Pancreas (tissue), 10 donors: ENCODE results near the gene MRPL44. TPM values are rescaled to one million over a fixed set of nuclear protein-coding genes. Genes with fewer than 3 reads are reported as not detected.

ENCODE experiments used
- ATAC-seq, 4 donors: fragments of 200-7000 bp; cut with Tn5 transposase; one replicate each; pipeline versions ENCODE4 v1.8.0 to v1.9.1; 2020; ENCODE audit warnings: mild to moderate bottlenecking in 4 of 4, moderate library complexity in 4 of 4
- DNase-seq, 6 donors: peaks; one replicate each; pipeline ENCODE4 v3.0.0-alpha.2; 2020
- FAIRE-seq: peaks from 2 replicates; lab custom pipeline; 2012; peaks lifted over from hg19 to GRCh38; lab: Jason Lieb, UNC
- H3K27ac ChIP-seq, 4 donors: fragments of 200-600 bp; sonication (generic); 1 replicate in 3 of 4; 2 replicates in 1 of 4; pipeline versions ENCODE4 v1.5.0 to v1.8.0; 2020
- H3K27me3 ChIP-seq, 4 donors: fragments of 200-600 bp; one replicate each; pipeline ENCODE4 v1.8.0; 2021
- H3K36me3 ChIP-seq, 3 donors: fragments of 200-600 bp; sonication (generic) in 1 of 3; one replicate each; pipeline versions ENCODE4 v1.5.0 to v1.8.0; 2020 to 2021
- H3K4me1 ChIP-seq, 3 donors: fragments of 200-600 bp; one replicate each; pipeline ENCODE4 v1.8.0; 2021
- H3K4me3 ChIP-seq, 4 donors: fragments of 200-600 bp; sonication (generic) in 2 of 4; one replicate each; pipeline versions ENCODE4 v1.5.0 to v1.8.0; 2020 to 2021
- H3K9me3 ChIP-seq, 4 donors: fragments of 200-600 bp; one replicate each; pipeline ENCODE4 v1.8.0; 2021
- CTCF ChIP-seq, 4 donors: fragments of 200-600 bp; sonication (generic) in 3 of 4; IDR thresholded peaks; one replicate each; pipeline versions ENCODE4 v1.5.0 to v1.8.0; 2021; ENCODE audit warnings: antibody characterized with exemption in 4 of 4
- WGBS, 2 donors: extraction: QIAGEN DNeasy Blood & Tissue Kit; methylation state at CpG; one replicate each; pipeline ENCODE4 v1.1.7; 2013; 5-methylcytosine and 5-hydroxymethylcytosine counted together
- intact Hi-C, 3 donors: fragments of 100-400 bp; cut with DNase I; formaldehyde crosslinking; loops; one replicate each; pipeline versions ENCODE4 v1.11.1 to v1.14.2; 2022
- polyA plus RNA-seq, 2 donors: library from polyadenylated mRNA; stranded (reverse); fragments of 200-250 nt; gene quantifications; one replicate each; pipeline ENCODE4 v1.2.3, GENCODE V29; 2013
- total RNA-seq, 6 donors: library from RNA; stranded (reverse); fragmentation: NEBNext Ultra II Directional in 4 of 6; extraction: Animal tissue kit (Norgen Biotek cat#: 25700) in 4 of 6; gene quantifications; one replicate each; pipeline versions ENCODE4 v1.2.1 to v1.2.4, GENCODE V29; 2021 to 2023
- donor health status: healthy with polysubstance abuse.
- donor health status: DM: no; HTN: no; CAD: no; lungs with moderate emphysema.
- donor health status: DM: no; HTN: no; CAD: no.
- donor health status: control.
- donor health status: control.
- donor health status: Bipolar disorder and iron deficiency.
- donor health status: DM: yes; HTN: yes; CAD: no.
- donor health status: DM: no; HTN: no; CAD: no.
- donor health status: DM: no; HTN: no; CAD: no.
- donor health status: DM: yes; HTN: yes; CAD: no.

MRPL44 gene
- total and polyA plus RNA-seq, 8 donors: 5.9 to 12.7 (median 9.6) TPM

- Histone ChIP-seq H3K27ac (no peak overlapping the region), H3K4me3 (no peak overlapping the region), H3K27me3 (no peaks in the 10 kb centered on the region), H3K4me1 (peaks cover 0 to 5% (median 0%) of the 10 kb centered on the region in 3 donors), H3K36me3 (peaks cover 0 to 4% (median 0%) of the 10 kb centered on the region in 3 donors), H3K9me3 (no peaks in the 10 kb centered on the region)
- intact Hi-C loops: no loop called here
- FAIRE-seq (no peak), ATAC-seq (no peak), DNase-seq (no peak)
- no peak for TF ChIP-seq CTCF (IDR thresholded peaks at IDR 0.05)
Measured at GRCh38 chr2:223921204-223921603, 36.1 kb upstream of the MRPL44 start.

- WGBS, 2 donors: 37 to 48% methylated on average over 3 of the region's 3 CpGs
- H3K27me3 ChIP-seq: no peaks in the 10 kb centered on the region
- FAIRE-seq: no peak
Measured at GRCh38 chr2:223922308-223922707, 35.0 kb upstream of the MRPL44 start.

GRCh38 chr2:223923976-223924375, 33.3 kb upstream of the MRPL44 start:
- no peak overlapping the region for H3K27ac ChIP-seq
- no peaks in the 10 kb centered on the region for H3K36me3 ChIP-seq
- intact Hi-C loops: no loop called here
- H3K4me1 ChIP-seq: peaks cover 0 to 5% (median 0%) of the 10 kb centered on the region in 3 donors
- ATAC-seq (no peak), FAIRE-seq (no peak), DNase-seq (no peak)
- H3K4me3 ChIP-seq: no peak overlapping the region
- WGBS, 2 donors: 89 to 94% methylated on average over 2 of the region's 2 CpGs
- H3K9me3 ChIP-seq: no peaks in the 10 kb centered on the region
- TF ChIP-seq CTCF (IDR thresholded peaks at IDR 0.05): no peak
- H3K27me3 ChIP-seq: no peaks in the 10 kb centered on the region

More at GRCh38 chr2:223922308-223922707, 35.0 kb upstream of the MRPL44 start:
- ATAC-seq (peak in 2 of 4 donors; percentile 46 to 54), DNase-seq (no peak)
- no peaks in the 10 kb centered on the region for H3K9me3 ChIP-seq
- H3K27ac ChIP-seq: no peak overlapping the region
- H3K4me1 ChIP-seq: peaks cover 0 to 5% (median 0%) of the 10 kb centered on the region in 3 donors
- intact Hi-C loops: no loop called here
- no peak for TF ChIP-seq CTCF (IDR thresholded peaks at IDR 0.05)
- H3K4me3 ChIP-seq: no peak overlapping the region
- peaks cover 0 to 1% (median 0%) of the 10 kb centered on the region in 3 donors for H3K36me3 ChIP-seq

- H3K36me3 ChIP-seq: no peaks in the 10 kb centered on the region
- H3K27me3 ChIP-seq: no peaks in the 10 kb centered on the region
- H3K27ac ChIP-seq: no peak overlapping the region
- intact Hi-C loops: no loop called here
- FAIRE-seq (no peak), DNase-seq (no peak), ATAC-seq (no peak)
- H3K9me3 ChIP-seq: no peaks in the 10 kb centered on the region
- H3K4me1 ChIP-seq: peaks cover 0 to 12% (median 7%) of the 10 kb centered on the region in 3 donors
- no peak for TF ChIP-seq CTCF (IDR thresholded peaks at IDR 0.05)
- no peak overlapping the region for H3K4me3 ChIP-seq
- WGBS, 2 donors: 96 to 100% methylated on average over 3 of the region's 3 CpGs
Measured at GRCh38 chr2:223925106-223925505, 32.2 kb upstream of the MRPL44 start.

- intact Hi-C loops: no loop called here
- no peaks in the 10 kb centered on the region for H3K9me3 ChIP-seq
- TF ChIP-seq CTCF (IDR thresholded peaks at IDR 0.05): no peak
- ATAC-seq (no peak), DNase-seq (no peak), FAIRE-seq (no peak)
- H3K4me3 ChIP-seq: no peak overlapping the region
- H3K27me3 ChIP-seq: no peaks in the 10 kb centered on the region
- H3K36me3 ChIP-seq: no peaks in the 10 kb centered on the region
- H3K27ac ChIP-seq: no peak overlapping the region
- peaks cover 6 to 17% (median 7%) of the 10 kb centered on the region in 3 donors for H3K4me1 ChIP-seq
- 83 to 91% methylated on average over 7 of the region's 7 CpGs for whole genome bisulfite sequencing, 2 donors
Measured at GRCh38 chr2:223928113-223929006, 28.9 kb upstream of the MRPL44 start.
